ENCODE measurements around the gene PIK3CB.
A peak's percentile ranks its signal among the peaks of the same experiment; 100 is the strongest.

Gene PIK3CB

GRCh38 chr3:138846262-138846791, 11.6 kb upstream of the PIK3CB start:
- DNase-seq (ENCODE audit: low spot score): no peak
- WGBS, 2 donors (ENCODE audit: extremely low coverage in 2 of 2, insufficient read length in 2 of 2, insufficient replicate concordance in 1 of 2): no CpG with 5 or more reads among the region's 10 CpGs
- peak overlapping the region; percentile 63 for H3K27ac ChIP-seq (replicated peaks; ENCODE audit: low read length)

GRCh38 chr3:138845771-138846173, 11.0 kb upstream of the PIK3CB start:
- Histone ChIP-seq H3K4me1 (ENCODE audit: control insufficient read depth in 2 of 2, insufficient read depth in 1 of 2, low read depth in 1 of 2, low read length in 2 of 2) (peaks cover 1 to 6% of the 10 kb centered on the region in 2 donors), H2AFZ (ENCODE audit: low read length) (no peak overlapping the region), H3K27me3 (ENCODE audit: control insufficient read depth in 3 of 3, insufficient read depth in 3 of 3, low read depth in 1 of 3, low read length in 3 of 3) (no peaks in the 10 kb centered on the region), H3K9me3 (replicated peaks in 1 of 2; ENCODE audit: control insufficient read depth in 2 of 2, insufficient read depth in 1 of 2, low read depth in 1 of 2, low read length in 2 of 2) (no peaks in the 10 kb centered on the region), H3K9ac (ENCODE audit: low read depth, low read length, poor library complexity) (no peak overlapping the region), H3K36me3 (replicated peaks in 1 of 2; ENCODE audit: control insufficient read depth in 2 of 2, insufficient read depth in 2 of 2, low read length in 2 of 2) (no peaks in the 10 kb centered on the region), H3K4ac (ENCODE audit: low read length) (no peak overlapping the region), H2BK5ac (ENCODE audit: low read length) (no peak overlapping the region), H3K4me3 (ENCODE audit: low read length in 2 of 2) (no peak overlapping the region), H4K8ac (ENCODE audit: low read depth, low read length) (no peak overlapping the region), H3K27ac (replicated peaks; ENCODE audit: low read length) (peak overlapping the region; percentile 63), H2BK15ac (ENCODE audit: low read length) (no peak overlapping the region), H3K23ac (ENCODE audit: low read depth, low read length, poor library complexity) (no peak overlapping the region), H3K18ac (ENCODE audit: low read length) (no peak overlapping the region), H4K91ac (ENCODE audit: low read depth, low read length, poor library complexity) (no peak overlapping the region), H3K4me2 (ENCODE audit: insufficient read depth, low read length, poor library complexity, severe bottlenecking) (no peak overlapping the region), H3K79me1 (ENCODE audit: low read depth, low read length) (no peaks in the 10 kb centered on the region), H3K14ac (ENCODE audit: low read length) (no peak overlapping the region), H2BK120ac (ENCODE audit: low read depth, low read length) (no peak overlapping the region), H2BK12ac (ENCODE audit: low read length) (no peak overlapping the region), H2AK5ac (ENCODE audit: low read depth, low read length) (no peak overlapping the region)
- WGBS, 2 donors (ENCODE audit: extremely low coverage in 2 of 2, insufficient read length in 2 of 2, insufficient replicate concordance in 1 of 2): no CpG with 5 or more reads among the region's 6 CpGs
- no peak for DNase-seq (ENCODE audit: low spot score)

More at GRCh38 chr3:138846262-138846791, 11.6 kb upstream of the PIK3CB start:
- H3K4me2 ChIP-seq (ENCODE audit: insufficient read depth, low read length, poor library complexity, severe bottlenecking): no peak overlapping the region
- H2BK120ac ChIP-seq (ENCODE audit: low read depth, low read length): no peak overlapping the region
- H2BK12ac ChIP-seq (ENCODE audit: low read length): no peak overlapping the region
- no peak overlapping the region for H2AK5ac ChIP-seq (ENCODE audit: low read depth, low read length)
- no peak overlapping the region for H3K23ac ChIP-seq (ENCODE audit: low read depth, low read length, poor library complexity)
- H3K4ac ChIP-seq (ENCODE audit: low read length): no peak overlapping the region
- H3K4me1 ChIP-seq (ENCODE audit: control insufficient read depth in 2 of 2, insufficient read depth in 1 of 2, low read depth in 1 of 2, low read length in 2 of 2): peaks cover 1 to 6% of the 10 kb centered on the region in 2 donors
- H4K91ac ChIP-seq (ENCODE audit: low read depth, low read length, poor library complexity): no peak overlapping the region
- H4K8ac ChIP-seq (ENCODE audit: low read depth, low read length): no peak overlapping the region
- H3K4me3 ChIP-seq (ENCODE audit: low read length in 2 of 2): no peak overlapping the region
- no peak overlapping the region for H2BK5ac ChIP-seq (ENCODE audit: low read length)
- no peak overlapping the region for H2AFZ ChIP-seq (ENCODE audit: low read length)
- no peak overlapping the region for H3K18ac ChIP-seq (ENCODE audit: low read length)
- H3K9ac ChIP-seq (ENCODE audit: low read depth, low read length, poor library complexity): no peak overlapping the region
- H3K9me3 ChIP-seq (replicated peaks in 1 of 2; ENCODE audit: control insufficient read depth in 2 of 2, insufficient read depth in 1 of 2, low read depth in 1 of 2, low read length in 2 of 2): no peaks in the 10 kb centered on the region
- H3K27me3 ChIP-seq (ENCODE audit: control insufficient read depth in 3 of 3, insufficient read depth in 3 of 3, low read depth in 1 of 3, low read length in 3 of 3): no peaks in the 10 kb centered on the region
- H2BK15ac ChIP-seq (ENCODE audit: low read length): no peak overlapping the region
- no peaks in the 10 kb centered on the region for H3K36me3 ChIP-seq (replicated peaks in 1 of 2; ENCODE audit: control insufficient read depth in 2 of 2, insufficient read depth in 2 of 2, low read length in 2 of 2)
- H3K14ac ChIP-seq (ENCODE audit: low read length): no peak overlapping the region
- H3K79me1 ChIP-seq (ENCODE audit: low read depth, low read length): no peaks in the 10 kb centered on the region

GRCh38 chr3:138845181-138845601, 10.5 kb upstream of the PIK3CB start:
- H2BK5ac ChIP-seq (ENCODE audit: low read length): no peak overlapping the region
- no peak overlapping the region for H3K14ac ChIP-seq (ENCODE audit: low read length)
- H3K4me2 ChIP-seq (ENCODE audit: insufficient read depth, low read length, poor library complexity, severe bottlenecking): no peak overlapping the region
- H4K8ac ChIP-seq (ENCODE audit: low read depth, low read length): no peak overlapping the region
- no peak overlapping the region for H4K91ac ChIP-seq (ENCODE audit: low read depth, low read length, poor library complexity)
- peak overlapping the region; percentile 75 for H2AFZ ChIP-seq (ENCODE audit: low read length)
- no peak overlapping the region for H3K18ac ChIP-seq (ENCODE audit: low read length)
- H3K23ac ChIP-seq (ENCODE audit: low read depth, low read length, poor library complexity): no peak overlapping the region
- WGBS, 2 donors (ENCODE audit: extremely low coverage in 2 of 2, insufficient read length in 2 of 2, insufficient replicate concordance in 1 of 2): no CpG with 5 or more reads among the region's 7 CpGs
- H2BK15ac ChIP-seq (ENCODE audit: low read length): no peak overlapping the region
- H2AK5ac ChIP-seq (ENCODE audit: low read depth, low read length): no peak overlapping the region
- no peak overlapping the region for H2BK12ac ChIP-seq (ENCODE audit: low read length)
- H3K79me1 ChIP-seq (ENCODE audit: low read depth, low read length): no peaks in the 10 kb centered on the region
- H3K4me1 ChIP-seq (ENCODE audit: control insufficient read depth in 2 of 2, insufficient read depth in 1 of 2, low read depth in 1 of 2, low read length in 2 of 2): peaks cover 1 to 6% of the 10 kb centered on the region in 2 donors
- no peak overlapping the region for H3K4me3 ChIP-seq (ENCODE audit: low read length in 2 of 2)
- no peak for DNase-seq (ENCODE audit: low spot score)
- no peaks in the 10 kb centered on the region for H3K9me3 ChIP-seq (replicated peaks in 1 of 2; ENCODE audit: control insufficient read depth in 2 of 2, insufficient read depth in 1 of 2, low read depth in 1 of 2, low read length in 2 of 2)
- no peaks in the 10 kb centered on the region for H3K27me3 ChIP-seq (ENCODE audit: control insufficient read depth in 3 of 3, insufficient read depth in 3 of 3, low read depth in 1 of 3, low read length in 3 of 3)
- no peak overlapping the region for H3K9ac ChIP-seq (ENCODE audit: low read depth, low read length, poor library complexity)
- no peaks in the 10 kb centered on the region for H3K36me3 ChIP-seq (replicated peaks in 1 of 2; ENCODE audit: control insufficient read depth in 2 of 2, insufficient read depth in 2 of 2, low read length in 2 of 2)
- peak overlapping the region; percentile 10 for H3K27ac ChIP-seq (replicated peaks; ENCODE audit: low read length)
- H2BK120ac ChIP-seq (ENCODE audit: low read depth, low read length): no peak overlapping the region
- H3K4ac ChIP-seq (ENCODE audit: low read length): no peak overlapping the region

GRCh38 chr3:138842483-138843188, 7.9 kb upstream of the PIK3CB start:
- Histone ChIP-seq H3K79me1 (ENCODE audit: low read depth, low read length) (no peaks in the 10 kb centered on the region), H2BK5ac (ENCODE audit: low read length) (no peak overlapping the region), H3K14ac (ENCODE audit: low read length) (no peak overlapping the region), H3K36me3 (replicated peaks in 1 of 2; ENCODE audit: control insufficient read depth in 2 of 2, insufficient read depth in 2 of 2, low read length in 2 of 2) (no peaks in the 10 kb centered on the region), H4K8ac (ENCODE audit: low read depth, low read length) (no peak overlapping the region), H3K4me3 (ENCODE audit: low read length in 2 of 2) (no peak overlapping the region), H2AFZ (ENCODE audit: low read length) (no peak overlapping the region), H3K4me1 (ENCODE audit: control insufficient read depth in 2 of 2, insufficient read depth in 1 of 2, low read depth in 1 of 2, low read length in 2 of 2) (peaks cover 0 to 2% of the 10 kb centered on the region in 2 donors), H3K9me3 (replicated peaks in 1 of 2; ENCODE audit: control insufficient read depth in 2 of 2, insufficient read depth in 1 of 2, low read depth in 1 of 2, low read length in 2 of 2) (no peaks in the 10 kb centered on the region), H3K9ac (ENCODE audit: low read depth, low read length, poor library complexity) (no peak overlapping the region), H2AK5ac (ENCODE audit: low read depth, low read length) (no peak overlapping the region), H2BK12ac (ENCODE audit: low read length) (no peak overlapping the region), H2BK120ac (ENCODE audit: low read depth, low read length) (no peak overlapping the region), H2BK15ac (ENCODE audit: low read length) (no peak overlapping the region), H3K27ac (replicated peaks; ENCODE audit: low read length) (no peak overlapping the region), H4K91ac (ENCODE audit: low read depth, low read length, poor library complexity) (no peak overlapping the region), H3K4ac (ENCODE audit: low read length) (no peak overlapping the region), H3K23ac (ENCODE audit: low read depth, low read length, poor library complexity) (no peak overlapping the region), H3K27me3 (ENCODE audit: control insufficient read depth in 3 of 3, insufficient read depth in 3 of 3, low read depth in 1 of 3, low read length in 3 of 3) (no peaks in the 10 kb centered on the region), H3K18ac (ENCODE audit: low read length) (no peak overlapping the region), H3K4me2 (ENCODE audit: insufficient read depth, low read length, poor library complexity, severe bottlenecking) (no peak overlapping the region)
- no peak for DNase-seq (ENCODE audit: low spot score)
- WGBS, 2 donors (ENCODE audit: extremely low coverage in 2 of 2, insufficient read length in 2 of 2, insufficient replicate concordance in 1 of 2): no CpG with 5 or more reads among the region's 5 CpGs

Measured in neuronal stem cell (in vitro differentiated cells).